Activated effector memory CD4-positive, alpha-beta T cell treated with anti-CD3 and anti-CD28 coated beads, Interleukin-2, amount 50 U/mL, for 16 hours (primary cell): Measurements from ENCODE around the gene MAP2K3.
A peak's percentile ranks its signal among the peaks of the same experiment; 100 is the strongest.

Source experiments
- DNase-seq: peaks from one replicate; pipeline ENCODE4 v3.0.0-alpha.2; 2020

MAP2K3 gene

GRCh38 chr17:21252796-21253645, 31.5 kb upstream of the MAP2K3 start, which contains the start of gene NATD1:
Gene NATD1 (minus strand): TSS chr17:21253410. CDS start chr17:21253264, 146 bp downstream.
- peak; percentile 93 for DNase-seq

- DNase-seq, result no peak
These were observed 30.7 kb upstream of the MAP2K3 start for GRCh38 chr17:21253646-21254441.

GRCh38 chr17:21258593-21258992, 25.9 kb upstream of the MAP2K3 start:
- no peak for DNase-seq

DNA sequence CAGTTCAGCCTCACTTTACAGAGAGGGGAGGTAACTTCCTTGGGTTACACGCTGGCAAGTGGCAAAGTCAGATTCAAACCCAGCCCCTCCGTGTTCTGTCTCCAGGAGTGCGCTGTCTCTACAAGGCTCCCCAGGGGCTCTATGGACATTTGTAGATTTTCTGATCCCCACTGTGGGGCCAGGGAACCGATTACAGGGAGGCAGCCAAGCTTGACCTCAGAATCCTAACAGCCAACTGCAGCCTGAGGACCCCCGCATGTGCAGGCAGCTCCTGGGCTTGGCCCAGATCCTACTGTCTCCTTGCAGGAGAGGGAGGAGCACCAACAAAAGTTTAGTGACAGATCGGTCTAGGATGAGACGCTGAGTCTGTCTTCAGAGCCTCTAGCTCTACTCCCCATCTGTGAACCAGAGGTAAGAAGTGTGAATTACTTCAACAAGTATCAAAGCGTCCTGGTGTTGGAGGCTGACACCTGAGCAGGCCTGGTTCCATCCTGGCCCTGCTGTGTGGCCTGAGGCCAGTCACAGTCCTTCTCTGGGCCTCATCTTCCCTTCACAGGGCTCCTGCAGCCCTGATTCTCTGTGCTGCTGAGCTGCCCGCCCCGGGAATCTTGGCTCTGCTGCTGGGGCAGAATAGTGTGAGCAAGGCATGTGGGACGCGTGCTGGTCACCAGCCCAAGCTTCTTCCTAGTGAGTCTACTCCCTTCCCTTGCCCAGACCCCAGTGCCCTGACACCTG, 22.1 kb upstream of the MAP2K3 start:
- DNase-seq, result no peak

- no peak for DNase-seq
These were observed 21.1 kb upstream of the MAP2K3 start for GRCh38 chr17:21263376-21263775.

DNA sequence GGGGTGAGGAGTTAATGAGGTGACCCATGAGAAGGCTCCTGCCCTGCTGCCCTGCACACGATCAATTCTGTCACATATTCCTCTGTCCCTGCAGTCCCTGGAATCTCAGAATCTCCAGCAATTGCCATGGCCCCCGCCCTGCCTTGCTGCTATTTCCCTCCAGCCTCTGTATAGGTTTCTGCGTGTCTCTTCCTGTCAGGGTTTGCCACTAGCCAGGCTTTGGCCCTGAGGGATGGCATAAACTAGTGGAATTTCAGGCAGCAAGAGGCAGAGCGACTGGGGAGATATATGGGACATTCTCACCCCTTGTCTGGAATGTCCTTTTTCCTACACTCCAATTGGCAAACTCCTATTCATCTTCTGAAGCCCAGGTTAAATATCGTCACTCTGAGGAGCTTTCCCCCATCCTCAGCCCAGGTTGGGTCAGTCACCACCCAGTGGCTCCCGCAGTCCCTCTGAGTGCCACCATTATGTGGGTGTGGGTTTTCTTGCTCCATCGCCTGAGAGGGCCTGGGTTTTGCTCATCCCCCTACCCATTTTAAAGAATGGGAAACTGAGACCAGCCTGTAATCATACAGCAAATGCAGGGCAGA, 15.8 kb upstream of the MAP2K3 start:
- no peak for DNase-seq

GRCh38 chr17:21269394-21269793, 15.1 kb upstream of the MAP2K3 start:
- DNase-seq, result no peak

DNA sequence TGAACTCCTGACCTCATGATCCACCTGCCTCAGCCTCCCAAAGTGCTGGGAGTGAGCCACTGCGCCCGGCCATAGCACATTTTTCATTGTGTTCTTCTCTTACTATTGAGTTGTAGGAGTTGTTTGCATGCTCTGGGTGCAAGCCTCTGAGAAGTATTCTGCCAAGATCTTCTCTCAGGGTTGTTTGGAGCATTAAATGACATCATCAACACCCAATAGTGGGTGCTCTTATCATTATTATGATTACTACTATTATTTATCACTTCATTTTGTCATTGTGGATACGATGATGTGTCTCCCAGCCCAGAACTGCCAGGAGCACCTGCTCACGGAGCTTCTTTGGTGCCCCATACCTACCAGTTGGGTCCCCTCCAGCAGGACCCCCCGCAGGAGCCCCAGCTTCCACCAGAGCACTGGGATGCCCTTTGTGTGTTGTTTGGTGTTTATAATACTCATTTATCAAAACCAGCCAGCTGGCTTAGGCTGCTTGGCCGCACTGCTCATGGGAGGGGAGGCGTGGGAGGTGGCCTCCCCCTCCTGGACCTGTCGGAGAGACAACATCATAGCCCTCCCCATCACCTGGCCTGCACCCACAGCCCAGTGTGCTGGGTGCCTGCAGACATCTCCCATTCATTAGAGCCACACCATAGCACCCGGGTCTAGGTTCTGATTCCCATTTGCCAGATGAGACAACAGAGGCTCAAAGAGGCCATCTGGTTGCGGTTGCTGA, 12.9 kb upstream of the MAP2K3 start:
- no peak for DNase-seq

DNA sequence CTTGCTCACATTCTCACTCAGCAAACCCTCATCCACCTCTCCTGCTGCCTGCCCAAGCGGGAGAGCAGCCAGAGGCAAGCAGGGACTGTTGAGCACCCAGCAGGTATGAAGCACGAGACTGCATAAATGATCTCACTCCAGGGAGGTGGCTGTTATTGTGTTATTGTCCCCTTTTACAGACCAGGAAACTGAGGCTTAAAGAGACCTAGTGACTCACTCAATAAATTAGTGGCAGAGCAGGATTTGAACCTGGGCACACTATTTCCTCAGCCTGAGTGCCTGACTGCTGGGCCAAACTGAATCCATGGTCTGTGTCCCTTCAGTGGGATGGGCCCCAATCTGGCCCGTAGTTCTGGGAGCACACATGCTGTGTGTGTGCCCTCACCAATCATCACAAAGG, 12.3 kb upstream of the MAP2K3 start:
- DNase-seq, result no peak

DNA sequence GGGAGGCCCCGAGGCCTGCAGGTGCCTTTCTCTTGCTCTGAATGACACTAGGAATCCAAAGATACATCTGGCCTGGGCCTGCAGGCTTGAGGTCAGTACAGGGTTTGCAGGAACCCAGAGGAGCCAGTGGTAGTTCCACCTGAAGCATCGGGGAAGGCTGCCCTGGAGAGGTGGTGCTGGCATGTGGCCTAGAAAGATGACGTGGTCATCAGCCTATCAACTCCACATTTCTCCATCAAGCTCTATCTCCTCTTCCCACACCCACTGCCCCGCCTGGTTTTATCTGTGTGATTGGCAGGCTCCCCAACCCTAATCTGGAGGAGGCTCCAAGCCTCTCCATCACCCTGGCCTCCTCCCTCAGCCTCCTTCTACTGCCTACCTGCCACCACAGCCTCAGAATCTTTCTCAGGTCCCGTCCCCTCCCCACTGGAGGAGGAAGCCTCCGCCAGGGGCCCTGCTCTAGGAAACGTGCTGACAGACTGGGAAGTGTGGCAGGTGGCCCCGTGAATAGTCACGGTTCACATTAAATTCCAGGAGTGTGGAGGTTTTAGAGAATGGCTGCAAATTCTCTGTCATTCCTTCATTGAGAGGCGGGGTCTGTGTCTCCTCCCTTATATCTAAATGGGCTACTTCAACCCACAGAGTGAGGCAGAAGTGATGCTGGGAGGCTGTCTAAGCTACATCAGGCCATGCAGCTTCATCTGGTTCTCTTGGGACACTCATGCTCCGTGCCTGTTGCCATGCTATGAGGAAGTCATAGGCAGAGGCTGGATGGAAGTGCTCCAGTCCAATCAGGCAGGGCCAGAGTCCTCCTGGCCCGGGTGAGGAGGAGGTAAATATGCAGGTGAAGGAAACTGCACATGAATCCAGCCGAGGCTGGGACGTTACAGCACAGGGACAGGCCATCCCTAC, 11.4 kb upstream of the MAP2K3 start:
- no peak for DNase-seq

GRCh38 chr17:21275047-21275578, 9.4 kb upstream of the MAP2K3 start:
- no peak for DNase-seq

GRCh38 chr17:21275579-21276263, 8.8 kb upstream of the MAP2K3 start:
- peak; percentile 99 for DNase-seq

- DNase-seq, result no peak
These were observed 8.3 kb upstream of the MAP2K3 start for GRCh38 chr17:21276264-21276588.

- DNase-seq, result no peak
These were observed 7.2 kb upstream of the MAP2K3 start for GRCh38 chr17:21277332-21277731.

GRCh38 chr17:21278450-21279197, 5.9 kb upstream of the MAP2K3 start:
- peak; percentile 79 for DNase-seq

- DNase-seq, result no peak
These were observed 5.3 kb upstream of the MAP2K3 start for GRCh38 chr17:21279198-21279535.

- DNase-seq, result no peak
These were observed 4.9 kb upstream of the MAP2K3 start for GRCh38 chr17:21279582-21279981.

DNA sequence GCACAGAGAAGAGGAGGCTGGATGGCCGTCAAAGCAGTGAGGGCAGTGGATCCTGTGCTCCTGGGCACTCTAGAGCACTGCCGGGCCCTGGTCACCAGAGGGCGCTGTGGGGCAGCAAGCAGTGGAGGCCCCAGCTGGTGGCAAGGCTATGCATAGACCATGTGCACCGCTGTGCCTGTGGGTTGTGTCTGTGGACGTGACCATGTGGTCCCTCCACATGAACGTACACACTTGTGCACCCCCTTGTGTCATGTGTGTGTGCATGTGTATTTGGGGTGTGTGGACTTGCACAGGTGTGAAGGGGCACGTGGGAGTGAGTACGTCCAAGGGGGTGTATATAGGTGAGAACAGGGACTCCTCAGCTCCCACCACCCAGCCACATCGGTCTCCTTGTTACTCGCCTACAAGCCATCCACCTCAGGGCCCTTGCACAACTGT, 4.4 kb upstream of the MAP2K3 start:
- DNase-seq, result peak; percentile 96

DNA sequence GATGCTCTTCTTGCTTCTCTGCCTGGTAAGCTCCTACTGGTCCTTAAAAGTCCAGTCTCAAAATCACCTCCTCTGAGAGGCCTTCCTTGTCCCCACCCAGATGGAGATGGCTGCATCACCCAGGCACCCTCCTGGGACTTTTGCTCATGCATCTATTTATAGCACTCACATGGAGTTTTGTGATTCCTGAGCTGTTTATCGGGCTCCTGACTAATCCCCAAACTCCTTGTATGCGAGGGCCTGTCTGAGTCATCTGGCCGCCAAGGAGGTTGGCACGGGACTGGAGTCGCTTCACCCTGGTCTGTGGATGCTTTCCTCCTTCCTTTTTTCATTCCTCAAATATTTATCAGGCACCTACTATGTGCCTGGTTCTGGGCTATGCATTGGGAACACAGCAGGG, 2.3 kb upstream of the MAP2K3 start:
- DNase-seq, result no peak

DNA sequence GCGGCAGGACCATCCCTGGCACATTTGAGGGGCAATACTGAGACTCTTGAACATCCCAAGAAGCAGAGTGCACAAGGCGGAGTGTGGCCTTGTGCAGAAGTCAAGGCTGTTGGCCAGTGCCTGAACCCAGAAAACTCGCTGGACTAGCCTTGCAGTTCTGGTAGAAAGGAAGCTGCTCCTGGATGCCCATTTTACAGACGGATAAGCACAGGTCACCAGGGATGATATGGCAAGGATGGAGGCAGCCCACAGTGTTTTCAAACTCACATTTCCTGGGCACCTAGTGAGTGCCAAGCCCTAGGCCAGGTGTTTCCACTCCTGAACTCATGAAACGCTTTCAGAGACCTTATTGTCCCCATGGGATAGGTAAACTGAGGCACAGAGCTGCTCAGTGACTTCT, 1.7 kb upstream of the MAP2K3 start:
- no peak for DNase-seq
